ENCODE results near the gene ENTHD1.

GRCh38 chr22:39818094-39818493 lies 75.5 kb downstream of the ENTHD1 start:
- TF ChIP-seq POLR2A (IDR thresholded peaks at IDR 0.05; ENCODE audit: low read depth, low read length) (no peak), POLR2AphosphoS5 (IDR thresholded peaks at IDR 0.05; ENCODE audit: low read depth, low read length) (no peak)
